CD4-positive, alpha-beta T cell (primary cell): ENCODE results near the gene ARHGAP5. TPM values are rescaled to one million over a fixed set of nuclear protein-coding genes. Genes with fewer than 3 reads are reported as not detected.

Source experiments
- ATAC-seq: fragments of 200-7000 bp; cut with Tn5 transposase; one replicate; pipeline ENCODE4 v1.10.0; 2022; ENCODE audit warnings: mild to moderate bottlenecking; ENCODE audit not compliant: poor library complexity
- CTCF ChIA-PET: fragments of 350-600 bp; sonication (Branson Sonifier 250); formaldehyde crosslinking; loops from one replicate; lab custom pipeline; 2021; ENCODE audit warnings: antibody characterized with exemption, inconsistent platforms; lab: Charles Lee
- POLR2A ChIA-PET: fragments of 350-600 bp; sonication (Branson Sonifier 250); formaldehyde crosslinking; loops from one replicate; lab custom pipeline; 2021; ENCODE audit warnings: antibody characterized with exemption, inconsistent platforms; lab: Charles Lee
- DNase-seq, 14 experiments: peaks; one replicate each; pipeline ENCODE4 v3.0.0-alpha.2; 2013 to 2020; ENCODE audit warnings: mixed read lengths in 2 of 14
- H3K27ac ChIP-seq, 2 donors: one replicate each; pipeline versions ENCODE4 v1.5.1 to v1.7.0; 2013; ENCODE audit warnings: low read length in 2 of 2, low read depth in 1 of 2, mild to moderate bottlenecking in 1 of 2
- H3K27me3 ChIP-seq, 2 experiments: 1 replicate in 1 of 2; 2 replicates in 1 of 2; pipeline versions ENCODE4 v1.6.1 to v1.7.0; 2013; ENCODE audit warnings: low read length in 2 of 2, control low read depth in 1 of 2, mild to moderate bottlenecking in 1 of 2, moderate library complexity in 1 of 2; ENCODE audit not compliant: insufficient read depth in 2 of 2, control insufficient read depth in 1 of 2
- H3K36me3 ChIP-seq: one replicate; pipeline ENCODE4 v1.6.1; 2013; ENCODE audit warnings: low read length, control low read depth; ENCODE audit not compliant: insufficient read depth
- H3K4me1 ChIP-seq: one replicate; pipeline ENCODE4 v1.6.1; 2013; ENCODE audit warnings: low read length, control low read depth; ENCODE audit not compliant: insufficient read depth
- H3K4me3 ChIP-seq: one replicate; pipeline ENCODE4 v1.5.1; 2013; ENCODE audit warnings: mild to moderate bottlenecking, low read length, moderate library complexity
- H3K9me3 ChIP-seq, 2 experiments: 1 replicate in 1 of 2; 2 replicates in 1 of 2; pipeline versions ENCODE4 v1.6.1 to v1.7.0; 2013; ENCODE audit warnings: low read length in 2 of 2, mild to moderate bottlenecking in 2 of 2, control low read depth in 1 of 2, moderate library complexity in 1 of 2; ENCODE audit not compliant: control insufficient read depth in 1 of 2, insufficient read depth in 1 of 2
- H3K27ac Mint-ChIP-seq: one replicate; pipeline ENCODE4 v1.8.0; 2020; ENCODE audit warnings: mixed read lengths
- H3K27me3 Mint-ChIP-seq: one replicate; pipeline ENCODE4 v1.8.0; 2021; ENCODE audit warnings: mixed read lengths
- H3K36me3 Mint-ChIP-seq: one replicate; pipeline ENCODE4 v1.8.0; 2021; ENCODE audit warnings: low read depth, mixed read lengths
- H3K4me1 Mint-ChIP-seq: one replicate; pipeline ENCODE4 v1.8.0; 2021; ENCODE audit warnings: low read depth, mixed read lengths
- H3K4me3 Mint-ChIP-seq: one replicate; pipeline ENCODE4 v1.8.0; 2020; ENCODE audit warnings: mild to moderate bottlenecking, mixed read lengths
- H3K9me3 Mint-ChIP-seq: one replicate; pipeline ENCODE4 v1.8.0; 2020; ENCODE audit warnings: mixed read lengths
- CTCF ChIP-seq: fragments of 200-600 bp; IDR thresholded peaks from one replicate; pipeline ENCODE4 v1.8.0; 2022; ENCODE audit warnings: antibody characterized with exemption, mild to moderate bottlenecking
- intact Hi-C, 2 experiments: fragments of 100-400 bp; cut with DNase I in 1 of 2; cut with micrococcal nuclease in 1 of 2; formaldehyde crosslinking; loops; one replicate each; pipeline versions ENCODE4 v1.15.1 to v1.9.0; 2023 to 2025; cut with DNase I, micrococcal nuclease
- total RNA-seq, 174 experiments: library from RNA in 2 of 174; stranded (reverse) in 2 of 174; gene quantifications; one replicate each; pipeline ENCODE4 v1.2.3 and lab custom pipeline; 2021 to 2026

Gene ARHGAP5
- total RNA-seq, 2 experiments from 2014 or later: 68.5 to 72.5 TPM

GRCh38 chr14:32201816-32202490, 124.8 kb downstream of the ARHGAP5 start, which contains the start of gene RNU6-7:
TSS of gene RNU6-7 (plus strand) at chr14:32202045.
- Mint-ChIP-seq H3K36me3 (peaks cover 33% of the 10 kb centered on the region), H3K27ac (peak within 1 kb of the TSS; percentile 100), H3K9me3 (no peaks in the 10 kb centered on the region), H3K27me3 (peaks cover 12% of the 10 kb centered on the region), H3K4me1 (peaks cover 30% of the 10 kb centered on the region), H3K4me3 (peak within 1 kb of the TSS; percentile 93)
- POLR2A ChIA-PET: interaction anchor here (0.9 to 3.0 kb wide), 2 partner anchors 125 to 744 kb away, joined by 4 to 54 read pairs; partner anchors contain the start of gene ARHGAP5
- peak in 10 of 14 experiments; percentile 5 to 74 (median 28) for DNase-seq
- no peaks in the 10 kb centered on the region for H3K27me3 ChIP-seq
- H3K4me3 ChIP-seq: peak within 1 kb of the TSS; percentile 85
- no peak for TF ChIP-seq CTCF
- intact Hi-C loops: loop anchor here (2.0 to 10.0 kb wide), 9 partner anchors 50 to 1577 kb away; partner anchors contain the start of genes NUBPL (in 2 of the 2), AP4S1 (in 1 of the 2), DTD2 (in 1 of the 2) and HEATR5A (in 1 of the 2)
- no peaks in the 10 kb centered on the region for H3K36me3 ChIP-seq
- H3K9me3 ChIP-seq: no peaks in the 10 kb centered on the region
- H3K27ac ChIP-seq: peak within 1 kb of the TSS; percentile 47 to 98
- CTCF ChIA-PET: interaction anchor here (2.0 kb wide), 1 partner anchor 125 kb away, joined by 5 read pairs; the partner anchor contains the start of gene ARHGAP5
- ATAC-seq: peak; percentile 15
- peaks cover 26% of the 10 kb centered on the region for H3K4me1 ChIP-seq

GRCh38 chr14:32202491-32202997, 125.4 kb downstream of the ARHGAP5 start:
- peak overlapping the region; percentile 93 for H3K4me3 Mint-ChIP-seq
- Histone ChIP-seq H3K4me1 (peaks cover 26% of the 10 kb centered on the region), H3K36me3 (no peaks in the 10 kb centered on the region), H3K27ac (peak overlapping the region; percentile 47 to 98), H3K27me3 (no peaks in the 10 kb centered on the region), H3K9me3 (no peaks in the 10 kb centered on the region), H3K4me3 (peak overlapping the region; percentile 85)
- H3K36me3 Mint-ChIP-seq: peaks cover 33% of the 10 kb centered on the region
- no peaks in the 10 kb centered on the region for H3K9me3 Mint-ChIP-seq
- TF ChIP-seq CTCF: no peak
- peaks cover 30% of the 10 kb centered on the region for H3K4me1 Mint-ChIP-seq
- DNase-seq (peak in 2 of 14 experiments; percentile 34 to 43), ATAC-seq (no peak)
- CTCF ChIA-PET: interaction anchor here (1.4 to 2.0 kb wide), 2 partner anchors 126 to 129 kb away, joined by 5 to 6 read pairs; partner anchors contain the start of gene ARHGAP5
- H3K27me3 Mint-ChIP-seq: peaks cover 12% of the 10 kb centered on the region
- H3K27ac Mint-ChIP-seq: peak overlapping the region; percentile 100
- POLR2A ChIA-PET: interaction anchor here (0.9 to 3.0 kb wide), 2 partner anchors 125 to 745 kb away, joined by 4 to 54 read pairs; partner anchors contain the start of gene ARHGAP5
- intact Hi-C loops: loop anchor here (2.0 to 10.0 kb wide), 9 partner anchors 50 to 1578 kb away; partner anchors contain the start of genes NUBPL (in 2 of the 2), AP4S1 (in 1 of the 2), DTD2 (in 1 of the 2) and HEATR5A (in 1 of the 2)
